Suppressor macrophage (primary cell): ENCODE measurements around the gene MAP4K1.
A peak's percentile ranks its signal among the peaks of the same experiment; 100 is the strongest.
"Not testable (repeated sequence)": the region's sequence is repeated elsewhere in the genome, so short reads cannot be mapped to it uniquely, and the experiment has no call there.

ENCODE experiments used
- DNase-seq, 4 experiments: peaks; one replicate each; pipeline ENCODE4 v3.0.0-alpha.2; 2020 to 2022

MAP4K1 gene

DNA sequence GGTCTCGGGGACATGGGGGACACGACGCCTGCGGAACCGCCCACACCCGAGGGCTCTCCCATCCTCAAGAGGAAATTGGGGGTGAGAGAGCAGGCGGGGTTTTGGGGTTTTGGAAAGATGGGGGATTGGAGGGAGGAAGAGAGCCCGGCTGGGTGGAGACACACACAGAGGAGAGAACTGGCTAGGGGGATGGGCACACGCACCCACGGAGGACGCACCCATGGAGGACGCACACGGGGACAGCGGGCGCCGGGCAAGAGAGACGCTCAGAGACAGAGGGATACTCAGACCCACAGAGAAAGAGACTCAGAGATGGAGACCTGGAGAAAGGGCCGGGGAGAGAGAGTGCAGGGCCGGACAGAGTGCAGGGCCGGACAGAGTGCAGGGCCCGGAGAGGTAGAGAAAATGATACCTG lies 52.1 kb downstream of the MAP4K1 start:
- DNase-seq: no peak

DNA sequence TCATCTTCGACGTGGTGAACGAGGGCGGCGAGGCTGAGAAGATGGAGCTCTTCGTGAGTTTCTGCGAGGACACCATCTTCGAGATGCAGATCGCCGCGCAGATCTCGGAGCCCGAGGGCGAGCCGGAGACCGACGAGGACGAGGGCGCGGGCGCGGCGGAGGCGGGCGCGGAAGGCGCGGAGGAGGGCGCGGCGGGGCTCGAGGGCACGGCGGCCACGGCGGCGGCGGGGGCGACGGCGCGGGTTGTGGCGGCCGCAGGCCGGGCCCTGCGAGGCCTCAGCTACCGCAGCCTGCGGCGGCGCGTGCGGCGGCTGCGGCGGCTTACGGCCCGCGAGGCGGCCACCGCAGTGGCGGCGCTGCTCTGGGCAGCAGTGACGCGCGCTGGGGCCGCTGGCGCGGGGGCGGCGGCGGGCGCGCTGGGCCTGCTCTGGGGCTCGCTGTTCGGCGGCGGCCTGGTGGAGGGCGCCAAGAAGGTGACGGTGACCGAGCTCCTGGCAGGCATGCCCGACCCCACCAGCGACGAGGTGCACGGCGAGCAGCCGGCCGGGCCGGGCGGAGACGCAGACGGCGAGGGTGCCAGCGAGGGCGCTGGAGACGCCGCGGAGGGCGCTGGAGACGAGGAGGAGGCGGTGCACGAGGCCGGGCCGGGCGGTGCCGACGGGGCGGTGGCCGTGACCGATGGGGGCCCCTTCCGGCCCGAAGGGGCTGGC lies 52.6 kb downstream of the MAP4K1 start:
- peak; percentile 20 to 64 (median 34) for DNase-seq

DNA sequence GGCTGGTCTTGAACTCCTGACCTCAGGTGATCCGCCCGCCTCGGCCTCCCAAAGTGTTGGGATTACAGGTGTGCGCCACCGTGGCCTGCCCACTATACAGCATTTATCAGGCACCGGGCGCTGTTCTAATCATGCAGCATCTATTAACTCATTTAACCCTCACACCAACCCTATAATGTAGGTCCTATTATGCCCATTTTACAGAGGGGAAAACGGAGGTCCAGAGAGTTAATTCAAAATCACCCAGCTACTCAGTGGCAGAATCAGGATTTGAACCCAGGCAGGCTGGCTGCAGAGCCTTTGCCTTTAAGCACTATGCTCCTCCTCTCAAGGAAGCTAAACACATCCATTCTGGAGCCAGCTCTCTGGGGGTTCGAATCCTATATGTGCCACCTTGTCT lies 54.3 kb downstream of the MAP4K1 start:
- no peak for DNase-seq

DNA sequence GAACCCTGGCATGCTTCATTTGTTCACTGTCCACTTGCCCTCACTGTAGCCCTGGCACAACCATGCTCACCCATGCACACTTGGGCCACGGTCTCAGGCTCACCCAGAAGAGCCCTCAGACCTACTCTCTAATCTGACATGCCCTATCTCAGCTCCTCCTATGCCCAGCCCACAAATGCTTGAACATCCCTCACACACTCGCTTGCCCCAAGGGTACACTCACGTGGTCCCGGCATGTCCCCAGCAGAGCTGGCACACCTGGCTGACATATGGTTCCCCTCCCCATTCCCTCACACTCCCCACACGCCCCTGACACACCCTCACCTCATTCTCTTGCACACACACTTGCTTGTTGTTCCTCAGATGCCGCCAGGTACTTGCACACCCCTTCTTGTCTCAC lies 55.7 kb downstream of the MAP4K1 start:
- no peak for DNase-seq

DNA sequence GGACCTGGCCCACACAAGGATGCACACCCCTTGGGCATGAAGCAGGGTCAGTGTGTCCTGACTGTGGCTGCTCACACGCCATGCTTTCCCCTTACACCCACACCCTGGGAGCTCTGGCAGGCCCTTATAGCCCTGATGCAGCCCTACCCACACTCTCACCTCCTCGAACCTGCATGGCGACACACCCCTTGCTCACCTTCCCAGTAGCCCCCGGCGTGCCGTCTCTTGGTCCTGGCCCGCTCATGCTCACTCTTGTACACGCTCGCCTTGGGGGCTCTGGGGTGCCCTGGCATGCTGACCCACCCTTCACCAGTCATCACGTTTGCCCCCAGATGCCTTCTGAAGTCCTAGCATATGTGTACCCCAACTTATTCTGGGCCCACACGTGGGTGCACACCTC lies 56.1 kb downstream of the MAP4K1 start:
- DNase-seq: no peak

DNA sequence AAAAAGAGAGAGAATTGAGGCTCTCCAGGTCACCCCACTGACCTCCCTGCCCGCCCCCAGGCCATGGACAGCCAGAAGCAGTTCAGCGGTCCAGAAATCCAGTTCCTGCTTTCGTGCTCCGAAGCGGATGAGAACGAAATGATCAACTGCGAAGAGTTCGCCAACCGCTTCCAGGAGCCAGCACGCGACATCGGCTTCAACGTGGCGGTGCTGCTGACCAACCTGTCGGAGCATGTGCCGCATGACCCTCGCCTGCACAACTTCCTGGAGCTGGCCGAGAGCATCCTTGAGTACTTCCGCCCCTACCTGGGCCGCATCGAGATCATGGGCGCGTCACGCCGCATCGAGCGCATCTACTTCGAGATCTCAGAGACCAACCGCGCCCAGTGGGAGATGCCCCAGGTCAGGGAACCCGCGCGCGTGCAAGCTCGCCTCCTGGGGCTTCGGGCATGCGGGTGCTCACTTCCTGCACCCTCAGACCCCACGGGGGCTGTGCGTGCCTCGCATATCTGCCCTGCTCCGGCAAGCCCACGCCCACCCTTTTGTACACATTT lies 56.6 kb downstream of the MAP4K1 start:
- DNase-seq: no peak

DNA sequence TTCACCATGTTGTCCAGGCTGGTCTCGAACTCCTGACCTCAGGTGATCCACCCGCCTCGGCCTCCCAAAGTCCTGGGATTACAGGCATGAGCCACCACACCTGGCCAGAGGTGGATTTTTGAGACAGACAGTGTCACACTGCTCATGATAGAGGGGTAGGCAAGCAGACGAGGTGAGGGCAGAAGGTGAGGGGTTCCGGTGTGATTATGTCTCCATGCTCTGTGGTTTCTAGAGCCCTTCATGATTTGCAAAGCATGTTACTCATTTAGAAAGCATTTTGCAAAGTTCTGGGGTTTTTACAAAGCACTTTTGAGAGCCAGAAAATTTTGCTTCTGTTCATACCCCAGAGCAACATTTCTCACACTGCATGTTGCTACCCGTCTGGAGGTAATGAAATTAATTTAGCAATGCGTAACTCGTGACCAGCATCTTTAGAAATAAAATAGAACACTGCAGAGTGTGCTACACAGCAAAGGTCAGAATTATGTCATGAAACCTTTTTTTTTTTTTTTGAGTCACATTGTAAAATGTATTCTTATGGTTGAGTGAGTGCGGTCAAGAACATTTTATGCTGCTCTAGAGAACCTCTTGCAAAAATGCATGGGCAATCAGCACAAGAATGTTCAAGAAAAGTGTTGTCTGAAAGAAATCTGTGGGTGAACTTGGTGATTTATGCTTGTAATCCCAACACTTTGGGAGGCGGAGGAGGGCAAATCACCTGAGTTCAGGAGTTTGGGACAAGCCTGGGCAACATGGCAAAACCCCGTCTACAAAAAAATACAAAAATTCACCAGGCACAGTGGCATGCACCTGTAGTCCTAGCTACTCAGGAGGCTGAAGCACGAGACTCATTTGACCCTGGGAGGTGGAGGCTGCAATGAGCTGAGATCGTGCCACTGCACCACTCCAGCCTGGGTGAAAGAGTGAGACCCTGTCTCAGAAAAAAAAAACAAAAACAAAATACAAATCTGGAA lies 58.0 kb downstream of the MAP4K1 start:
- no peak for DNase-seq

DNA sequence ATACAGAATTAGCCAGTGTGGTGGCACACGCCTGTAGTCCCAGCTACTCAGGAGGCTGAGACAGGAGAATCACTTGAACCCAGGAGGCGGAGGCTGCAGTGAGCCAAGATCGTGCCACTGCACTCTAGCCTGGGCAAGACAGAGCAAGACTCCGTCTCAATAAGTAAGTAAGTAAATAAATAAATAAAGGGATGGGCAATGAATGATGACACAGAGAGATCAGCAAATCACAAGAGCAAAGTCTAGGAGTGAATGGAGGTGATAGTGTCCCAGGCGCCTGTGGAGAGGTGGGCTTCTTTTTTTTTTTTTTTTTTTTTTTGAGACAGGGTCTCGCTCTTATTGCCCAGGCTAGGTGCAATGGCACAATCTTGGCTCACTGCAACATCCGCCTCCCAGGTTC lies 58.8 kb downstream of the MAP4K1 start:
- DNase-seq: not testable (repeated sequence)

DNA sequence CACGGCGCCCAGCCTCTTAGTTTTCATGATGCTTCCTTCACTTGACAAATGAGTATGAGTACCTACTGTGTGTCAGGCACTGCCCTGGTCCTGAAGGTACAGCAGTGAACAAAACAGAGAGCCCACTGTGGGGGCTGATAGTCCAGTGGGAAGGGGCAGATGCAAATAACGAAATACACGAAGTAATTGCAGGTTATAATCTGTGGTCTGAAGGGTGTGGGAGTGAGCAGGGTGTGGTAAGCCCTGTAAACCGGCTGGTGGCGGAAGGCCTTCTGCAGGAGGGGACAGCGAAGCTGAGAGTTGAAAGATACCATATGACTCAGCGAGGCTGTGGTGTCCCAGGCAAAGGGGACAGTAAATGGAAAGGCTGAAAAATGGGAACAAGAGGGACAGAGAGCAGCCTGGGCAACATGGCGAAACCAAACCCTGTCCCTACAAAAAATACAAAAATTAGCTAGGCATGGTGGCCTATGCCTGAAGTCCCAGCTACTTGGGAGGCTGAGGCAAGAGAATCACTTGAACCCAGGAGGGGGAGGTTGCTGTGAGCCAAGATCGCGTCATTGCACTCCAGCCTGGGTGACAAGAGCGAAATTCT lies 60.5 kb downstream of the MAP4K1 start:
- peak; percentile 51 to 83 (median 68) for DNase-seq

DNA sequence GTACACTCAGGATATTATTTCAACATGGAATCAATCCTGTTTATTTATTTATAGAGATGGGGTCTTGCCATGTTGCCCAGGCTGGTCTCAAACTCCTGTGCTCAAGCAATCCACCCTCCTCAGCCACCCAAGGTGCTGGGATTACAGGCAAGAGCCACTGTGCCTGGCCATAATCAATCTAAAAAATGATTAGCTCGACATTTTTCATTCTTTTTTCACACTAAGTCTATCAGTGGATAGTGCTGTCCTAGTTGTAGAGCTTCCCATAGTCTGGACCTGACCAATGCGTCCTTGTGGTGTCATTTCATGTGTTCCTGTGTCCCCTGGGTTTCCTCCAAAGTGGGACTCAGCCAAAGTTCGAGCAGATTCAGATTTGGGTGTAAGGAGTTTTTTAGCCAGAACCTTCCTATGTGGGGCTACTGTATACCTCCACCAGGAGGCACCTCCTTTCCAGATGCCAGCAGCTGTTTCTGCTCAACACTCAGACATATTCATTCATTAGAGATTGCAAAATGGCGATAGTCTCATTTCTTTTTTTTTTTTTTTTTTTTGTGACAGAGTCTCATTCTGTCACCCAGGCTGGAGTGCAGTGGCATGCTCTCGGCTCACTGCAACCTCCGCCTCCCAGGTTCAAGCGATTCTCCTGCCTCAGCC lies 61.1 kb downstream of the MAP4K1 start:
- peak in 1 of 4 experiments; percentile 10 for DNase-seq

DNA sequence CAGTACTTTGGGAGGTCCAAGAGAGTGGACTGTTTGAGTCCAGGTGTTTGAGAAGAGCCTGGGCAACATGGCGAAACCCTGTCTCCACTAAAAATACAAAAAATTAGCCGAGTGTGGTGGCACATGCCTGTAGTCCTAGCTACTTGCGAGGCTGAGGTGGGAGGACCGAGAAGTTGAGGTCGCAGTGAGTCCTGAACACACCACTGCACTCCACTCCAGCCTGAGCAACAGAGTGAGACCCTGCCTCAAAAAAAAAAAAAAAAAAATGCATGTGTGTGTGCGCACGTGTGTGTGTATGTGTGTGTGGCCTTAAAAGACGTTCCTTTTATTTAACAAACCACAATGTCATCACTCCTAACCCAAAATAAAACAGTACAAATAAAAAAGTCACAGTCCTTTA lies 62.6 kb downstream of the MAP4K1 start:
- DNase-seq: no peak

DNA sequence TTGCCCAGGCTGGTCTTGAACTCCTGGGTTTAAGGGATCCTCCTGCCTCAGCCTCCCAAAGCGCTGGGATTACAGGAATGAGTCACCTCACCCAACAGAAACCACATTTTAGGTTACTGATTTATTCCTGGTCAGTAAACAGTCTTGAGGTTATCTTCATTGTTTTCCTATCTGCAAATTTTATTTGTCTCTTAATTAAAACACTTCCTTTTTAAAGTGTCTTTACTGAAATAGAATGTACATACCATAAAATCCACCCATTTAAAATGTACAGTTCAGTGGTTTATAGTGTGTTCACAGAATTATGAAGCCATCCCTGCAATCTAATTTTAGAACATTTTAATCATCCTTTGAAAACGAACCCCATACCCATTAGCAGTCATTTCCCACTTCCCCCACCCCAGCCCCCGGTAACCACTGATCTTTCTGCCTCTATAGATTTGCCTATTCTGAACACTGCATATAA lies 63.0 kb downstream of the MAP4K1 start:
- no peak for DNase-seq

DNA sequence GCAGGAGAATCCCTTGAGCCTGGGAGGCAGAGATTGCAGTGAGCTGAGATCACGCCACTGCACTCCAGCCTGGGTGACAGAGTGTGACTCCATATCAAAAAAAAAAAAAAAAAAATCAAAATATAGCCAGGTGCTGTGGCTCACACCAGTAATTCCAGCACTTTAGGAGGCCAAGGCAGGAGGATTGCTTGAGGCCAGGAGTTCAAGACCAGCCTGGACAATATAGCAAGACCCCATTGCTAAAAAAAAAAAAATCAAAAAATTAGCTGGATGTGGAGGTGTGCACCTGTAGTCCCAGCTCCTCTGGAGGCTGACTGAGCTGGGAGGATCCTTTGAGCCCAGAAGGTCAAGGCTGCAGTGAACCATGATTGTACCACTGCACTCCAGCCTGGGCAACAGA lies 64.5 kb downstream of the MAP4K1 start:
- DNase-seq: not testable (repeated sequence)

DNA sequence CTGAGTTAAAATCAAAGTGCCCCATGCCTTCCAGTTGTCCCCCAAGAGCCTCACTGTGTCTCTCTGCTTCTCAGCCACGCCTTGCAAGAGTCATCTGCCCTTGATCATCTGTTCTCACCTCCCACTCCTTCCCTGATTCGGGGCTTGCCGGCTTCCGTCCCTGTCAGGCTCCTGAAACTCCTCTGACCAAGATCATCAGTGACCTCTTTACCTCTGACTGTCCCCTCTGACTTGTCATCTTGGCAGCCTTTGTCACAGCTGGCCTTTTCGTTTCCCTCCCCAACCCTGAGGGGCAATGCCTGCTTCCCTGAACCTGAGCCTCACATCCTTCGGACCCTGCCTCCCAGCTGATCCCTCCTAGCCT lies 66.3 kb downstream of the MAP4K1 start:
- peak in 3 of 4 experiments; percentile 22 to 66 (median 31) for DNase-seq

DNA sequence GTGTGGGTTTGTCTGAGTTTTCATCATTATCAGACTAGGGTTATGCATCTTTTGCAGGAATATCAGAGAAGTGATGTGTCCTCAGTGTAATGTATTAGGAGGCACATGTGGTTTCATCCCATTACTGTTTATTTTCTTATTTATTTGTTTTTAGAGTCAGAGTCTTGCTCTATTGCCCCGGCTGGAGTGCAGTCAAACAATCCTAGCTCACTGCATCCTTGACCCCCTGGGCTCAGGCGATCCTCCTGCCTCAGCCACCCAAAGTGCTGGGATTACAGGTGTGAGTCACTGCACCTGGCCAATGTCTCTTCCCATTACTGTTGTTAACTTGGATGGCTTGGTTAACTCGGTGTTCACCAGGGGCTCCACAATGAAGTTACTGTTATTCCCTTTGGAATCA lies 67.4 kb downstream of the MAP4K1 start:
- no peak for DNase-seq

DNA sequence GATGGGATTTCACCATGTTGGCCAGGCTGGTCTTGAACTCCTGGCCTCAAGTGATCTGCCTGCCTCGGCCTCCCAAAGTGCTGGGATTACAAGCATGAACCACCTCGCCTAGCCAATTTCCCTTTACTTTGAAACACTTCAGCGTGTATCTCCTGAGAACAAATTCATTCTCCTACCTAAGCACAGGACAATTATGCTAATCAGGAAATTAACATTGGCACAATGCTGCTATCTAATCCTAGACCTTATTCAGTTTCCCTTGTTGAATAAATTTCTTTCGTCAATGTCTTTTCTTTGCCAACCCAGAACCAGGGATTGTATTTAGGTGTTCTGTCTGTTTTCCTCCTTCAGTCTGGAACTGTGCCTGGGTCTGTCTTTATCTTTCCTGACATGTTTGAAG lies 67.8 kb downstream of the MAP4K1 start:
- no peak for DNase-seq

DNA sequence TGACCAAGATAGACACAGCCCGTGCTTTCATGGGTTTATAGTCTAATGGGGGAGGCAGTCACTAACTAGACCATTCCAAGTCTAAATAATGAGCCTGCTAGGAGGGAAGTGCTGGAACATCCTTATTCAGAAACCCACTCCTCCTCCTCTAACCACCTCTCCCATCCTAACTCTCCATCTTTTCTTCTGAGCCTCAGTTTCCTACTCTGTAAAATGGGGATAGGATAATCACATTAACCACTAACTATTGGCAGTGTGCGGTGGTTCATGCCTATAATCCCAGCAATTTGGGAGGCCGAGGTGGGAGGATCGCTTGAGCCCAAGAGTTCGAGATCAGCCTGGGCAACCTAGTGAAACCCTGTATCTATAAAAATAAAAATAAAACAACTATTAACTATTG lies 68.7 kb downstream of the MAP4K1 start:
- DNase-seq: no peak

DNA sequence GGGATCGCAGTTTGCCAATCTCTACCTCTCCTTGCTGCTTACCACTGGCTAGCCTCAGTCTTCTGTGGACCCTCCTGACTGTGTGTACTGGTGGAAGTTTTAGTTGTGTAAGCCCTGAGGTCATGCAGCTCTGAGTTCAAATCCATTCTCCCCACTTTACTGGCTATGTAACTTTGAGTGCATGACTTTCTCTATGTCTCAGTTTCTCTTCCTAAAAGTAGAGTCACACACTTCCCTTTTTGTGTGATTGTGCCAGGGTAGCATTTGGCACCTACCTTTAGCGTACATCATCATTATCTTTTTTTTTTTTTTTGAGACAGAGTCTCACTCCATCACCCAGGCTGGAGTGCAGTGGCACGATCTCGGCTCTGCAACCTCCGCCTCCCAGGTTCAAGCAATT lies 70.3 kb downstream of the MAP4K1 start:
- DNase-seq: peak in 3 of 4 experiments; percentile 30 to 49 (median 41)

DNA sequence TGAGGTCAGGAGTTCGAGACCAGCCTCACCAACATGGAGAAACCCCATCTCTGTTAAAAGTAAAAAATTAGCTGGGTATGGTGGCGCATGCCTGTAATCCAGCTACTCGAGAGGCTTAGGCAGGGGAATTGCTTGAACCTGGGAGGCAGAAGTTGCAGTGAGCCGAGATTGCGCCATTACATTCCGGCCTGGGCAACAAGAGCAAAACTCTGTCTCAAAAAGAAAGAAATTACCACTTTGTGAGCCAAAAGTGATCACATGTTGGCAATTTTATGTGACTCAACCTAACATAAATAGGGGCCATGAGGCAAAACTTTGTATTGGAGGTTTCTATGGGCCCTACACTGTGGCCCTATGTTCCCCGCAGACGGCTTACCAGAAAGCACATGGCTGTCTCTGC lies 72.2 kb downstream of the MAP4K1 start:
- DNase-seq: peak in 2 of 4 experiments; percentile 6 to 22

DNA sequence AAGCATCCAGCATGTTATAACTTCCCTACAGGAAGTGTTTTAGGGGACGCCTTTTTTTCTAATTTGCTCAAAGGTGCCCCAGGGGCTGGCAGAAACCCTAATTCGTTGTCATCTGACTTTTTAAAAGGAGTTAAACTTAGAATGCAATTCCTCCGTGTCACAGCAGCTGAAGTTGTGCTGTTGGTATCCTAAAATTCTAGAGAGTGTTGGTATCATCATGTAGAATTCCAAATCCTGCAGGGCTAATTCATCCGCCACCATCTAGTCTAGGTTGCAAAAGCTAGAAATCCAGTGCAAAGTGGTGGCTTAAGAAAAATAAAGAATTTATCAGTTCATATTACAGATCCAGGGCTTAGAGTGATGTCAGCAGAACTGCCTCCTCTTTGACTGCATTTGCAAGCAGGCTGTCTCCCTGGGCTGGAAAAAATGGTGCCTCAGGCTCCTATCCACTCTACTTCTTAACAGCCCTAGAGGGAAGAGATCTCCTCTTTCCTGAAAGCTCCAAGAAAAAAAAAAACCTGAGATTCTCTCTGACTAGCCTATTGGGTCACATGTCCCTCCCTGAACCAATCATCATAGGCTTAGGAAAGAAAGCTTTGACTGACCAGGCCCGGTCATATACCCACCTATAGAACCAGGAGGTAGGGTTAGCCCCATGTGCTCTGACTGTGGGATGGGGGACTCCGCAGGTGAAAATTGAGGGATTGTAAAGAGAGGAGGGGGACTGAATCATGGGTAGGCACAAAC lies 73.0 kb downstream of the MAP4K1 start:
- peak in 2 of 4 experiments; percentile 85 to 89 for DNase-seq

DNA sequence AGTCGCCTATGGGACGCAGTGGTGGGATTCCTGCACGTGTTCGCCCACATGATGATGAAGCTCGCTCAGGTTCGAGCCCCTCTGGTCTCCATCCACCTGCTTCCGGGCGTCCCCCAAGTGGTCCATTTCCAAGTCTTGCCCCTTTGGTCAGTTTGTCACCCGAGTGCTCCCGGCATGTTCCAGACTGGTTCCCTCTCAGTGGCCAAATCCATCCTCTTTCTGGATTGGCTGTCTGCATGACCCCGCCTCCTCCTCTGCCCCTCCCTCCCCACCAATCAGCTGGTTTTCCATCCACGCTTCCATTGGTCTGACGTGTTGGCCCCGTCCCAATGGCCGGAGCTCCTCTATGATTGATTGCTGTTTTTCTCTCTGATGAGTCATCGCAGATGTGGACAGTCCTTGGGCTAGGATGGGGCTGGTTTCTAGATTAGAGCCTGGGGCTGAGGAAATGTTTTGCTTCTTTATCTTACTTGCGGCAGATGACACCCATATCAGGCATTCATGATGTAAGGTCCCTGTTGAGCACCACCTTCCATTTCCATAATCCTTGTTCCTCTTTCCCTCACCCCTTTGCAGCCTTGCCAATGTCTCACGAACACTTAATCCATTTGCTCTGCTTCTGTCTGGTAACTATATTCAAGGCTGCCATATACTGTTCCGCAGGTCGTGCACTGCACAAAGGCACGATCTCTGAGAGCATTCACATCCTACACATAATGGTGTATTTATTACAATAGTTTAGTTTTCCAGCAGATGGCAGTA lies 73.8 kb downstream of the MAP4K1 start:
- DNase-seq: peak; percentile 70 to 81 (median 74)
